ENCODE results near the gene PITPNC1. TPM values are rescaled to one million over a fixed set of nuclear protein-coding genes. Genes with fewer than 3 reads are reported as not detected.

Gene PITPNC1
- total RNA-seq, 6 donors from 2014 or later = 8.5 to 23.3 (median 13.7) TPM

- no peak overlapping the region for H3K27ac ChIP-seq
- no peak for DNase-seq
- no peak overlapping the region for H3K4me3 ChIP-seq
- no peaks in the 10 kb centered on the region for H3K9me3 ChIP-seq
- WGBS, 2 donors = 75 to 78% methylated on average over 5 of the region's 5 CpGs
- no peak for TF ChIP-seq POLR2A (IDR thresholded peaks at IDR 0.05)
- TF ChIP-seq EP300 (IDR thresholded peaks at IDR 0.05) = no peak
- no peak for TF ChIP-seq CTCF (IDR thresholded peaks at IDR 0.05)
- TF ChIP-seq POLR2AphosphoS5 (IDR thresholded peaks at IDR 0.05) = no peak
- H3K4me1 ChIP-seq = peaks cover 9 to 32% (median 22%) of the 10 kb centered on the region in 4 donors
- H3K36me3 ChIP-seq = no peaks in the 10 kb centered on the region
- no peak for ATAC-seq (ENCODE audit: low FRiP score in 2 of 2)
- H3K27me3 ChIP-seq = no peaks in the 10 kb centered on the region
These were observed 146.0 kb downstream of the PITPNC1 start for GRCh38 chr17:67523101-67523500.

GRCh38 chr17:67525239-67526135 lies 148.4 kb downstream of the PITPNC1 start:
- H3K27me3 ChIP-seq = no peaks in the 10 kb centered on the region
- TF ChIP-seq POLR2A (IDR thresholded peaks at IDR 0.05) = no peak
- TF ChIP-seq CTCF (IDR thresholded peaks at IDR 0.05) = no peak
- TF ChIP-seq EP300 (IDR thresholded peaks at IDR 0.05) = no peak
- TF ChIP-seq POLR2AphosphoS5 (IDR thresholded peaks at IDR 0.05) = no peak
- no peaks in the 10 kb centered on the region for H3K36me3 ChIP-seq
- H3K9me3 ChIP-seq = no peaks in the 10 kb centered on the region
- DNase-seq (no peak), ATAC-seq (ENCODE audit: low FRiP score in 2 of 2) (no peak)
- no peak overlapping the region for H3K4me3 ChIP-seq
- 89% methylated on average over 14 of the region's 14 CpGs for WGBS, 2 donors
- peaks cover 8 to 26% (median 16%) of the 10 kb centered on the region in 4 donors for H3K4me1 ChIP-seq
- no peak overlapping the region for H3K27ac ChIP-seq

GRCh38 chr17:67526700-67527099 lies 149.6 kb downstream of the PITPNC1 start:
- H3K27ac ChIP-seq = no peak overlapping the region
- no peak for ATAC-seq (ENCODE audit: low FRiP score in 2 of 2)
- no peak for TF ChIP-seq POLR2A (IDR thresholded peaks at IDR 0.05)
- TF ChIP-seq EP300 (IDR thresholded peaks at IDR 0.05) = no peak
- no peak for TF ChIP-seq CTCF (IDR thresholded peaks at IDR 0.05)
- no peak for TF ChIP-seq POLR2AphosphoS5 (IDR thresholded peaks at IDR 0.05)
- DNase-seq = no peak
- H3K4me1 ChIP-seq = peaks cover 6 to 20% (median 13%) of the 10 kb centered on the region in 4 donors
- WGBS, 2 donors = 92 to 94% methylated on average over 4 of the region's 4 CpGs
- no peaks in the 10 kb centered on the region for H3K27me3 ChIP-seq
- no peaks in the 10 kb centered on the region for H3K36me3 ChIP-seq
- H3K4me3 ChIP-seq = no peak overlapping the region
- H3K9me3 ChIP-seq = no peaks in the 10 kb centered on the region

- peak; percentile 84 to 88 for DNase-seq
- peak overlapping the region in 2 of 4 donors; percentile 46 to 76 for H3K27ac ChIP-seq
These were observed 151.8 kb downstream of the PITPNC1 start for GRCh38 chr17:67528751-67529436.

GRCh38 chr17:67531291-67531690 lies 154.2 kb downstream of the PITPNC1 start:
- no peak overlapping the region for H3K27ac ChIP-seq
- H3K36me3 ChIP-seq = no peaks in the 10 kb centered on the region
- H3K4me1 ChIP-seq = peaks cover 8 to 28% (median 23%) of the 10 kb centered on the region in 4 donors
- DNase-seq (no peak), ATAC-seq (ENCODE audit: low FRiP score in 2 of 2) (no peak)
- TF ChIP-seq POLR2AphosphoS5 (IDR thresholded peaks at IDR 0.05) (no peak), POLR2A (IDR thresholded peaks at IDR 0.05) (no peak), EP300 (IDR thresholded peaks at IDR 0.05) (no peak), CTCF (IDR thresholded peaks at IDR 0.05) (no peak)
- WGBS, 2 donors = 70 to 71% methylated on average over 12 of the region's 12 CpGs
- no peaks in the 10 kb centered on the region for H3K9me3 ChIP-seq
- no peak overlapping the region for H3K4me3 ChIP-seq
- H3K27me3 ChIP-seq = no peaks in the 10 kb centered on the region

More at GRCh38 chr17:67528751-67529436, 151.8 kb downstream of the PITPNC1 start:
- WGBS, 2 donors = 24 to 36% methylated on average over 14 to 21 of the region's 22 CpGs
- no peaks in the 10 kb centered on the region for H3K27me3 ChIP-seq
- H3K9me3 ChIP-seq = no peaks in the 10 kb centered on the region
- ATAC-seq (ENCODE audit: low FRiP score in 2 of 2) = peak; percentile 92 to 95
- H3K36me3 ChIP-seq = no peaks in the 10 kb centered on the region
- TF ChIP-seq POLR2AphosphoS5 (IDR thresholded peaks at IDR 0.05) (peak in 1 of 2 donors; percentile 33), EP300 (IDR thresholded peaks at IDR 0.05) (no peak)
- peak overlapping the region in 3 of 4 donors; percentile 21 to 37 (median 25) for H3K4me3 ChIP-seq
- H3K4me1 ChIP-seq = peaks cover 8 to 28% (median 20%) of the 10 kb centered on the region in 4 donors

Data from upper lobe of left lung (tissue), 6 donors.